ENCODE results near the gene CYP2C9. TPM values are rescaled to one million over a fixed set of nuclear protein-coding genes. Genes with fewer than 3 reads are reported as not detected.
"Not testable (repeated sequence)": the region's sequence is repeated elsewhere in the genome, so short reads cannot be mapped to it uniquely, and the experiment has no call there.

CYP2C9 gene
- total RNA-seq = not detected

DNA sequence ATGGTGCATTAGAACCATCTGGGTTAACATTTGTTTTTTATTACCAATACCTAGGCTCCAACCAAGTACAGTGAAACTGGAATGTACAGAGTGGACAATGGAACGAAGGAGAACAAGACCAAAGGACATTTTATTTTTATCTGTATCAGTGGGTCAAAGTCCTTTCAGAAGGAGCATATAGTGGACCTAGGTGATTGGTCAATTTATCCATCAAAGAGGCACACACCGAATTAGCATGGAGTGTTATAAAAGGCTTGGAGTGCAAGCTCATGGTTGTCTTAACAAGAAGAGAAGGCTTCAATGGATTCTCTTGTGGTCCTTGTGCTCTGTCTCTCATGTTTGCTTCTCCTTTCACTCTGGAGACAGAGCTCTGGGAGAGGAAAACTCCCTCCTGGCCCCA is at the start of gene CYP2C9:
Gene CYP2C9, plus strand, starts transcription at position 276 of the 400 bp plus-strand sequence. Its CDS starts 25 bp downstream, at position 301.
- H3K4me3 Mint-ChIP-seq = no peak within 1 kb of the TSS
- H3K9me3 Mint-ChIP-seq = peaks cover 19% of the 10 kb centered on the region
- no peak within 1 kb of the TSS for H3K27ac Mint-ChIP-seq
- no peaks in the 10 kb centered on the region for H3K4me1 Mint-ChIP-seq (ENCODE audit: low read depth in 2 of 2)
- no peak for DNase-seq (ENCODE audit: low spot score)
- no peak for ATAC-seq
- peaks cover 6% of the 10 kb centered on the region for H3K36me3 Mint-ChIP-seq
- no peaks in the 10 kb centered on the region for H3K27me3 Mint-ChIP-seq

DNA sequence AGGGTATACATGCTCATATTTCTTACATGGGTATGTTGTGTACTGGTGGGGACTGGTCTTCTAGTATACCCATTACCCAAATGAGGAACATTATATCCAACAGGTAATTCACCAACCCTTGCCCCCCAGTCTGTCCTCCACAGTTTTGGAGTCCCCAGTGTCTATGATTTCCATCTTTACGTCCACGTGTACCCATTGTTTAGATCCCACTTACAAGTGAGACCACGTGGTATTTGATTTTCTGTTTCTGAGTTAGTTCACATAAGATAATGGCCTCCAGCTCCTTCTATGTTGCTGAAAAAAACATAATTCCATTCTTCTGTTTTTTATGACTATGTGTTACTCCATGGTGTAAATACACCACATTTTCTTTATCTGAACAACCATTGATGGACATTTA is 49.3 kb upstream of the CYP2C9 start:
- no peak for ATAC-seq
- H3K36me3 Mint-ChIP-seq = no peaks in the 10 kb centered on the region
- H3K4me1 Mint-ChIP-seq (ENCODE audit: low read depth in 2 of 2) = no peaks in the 10 kb centered on the region

DNA sequence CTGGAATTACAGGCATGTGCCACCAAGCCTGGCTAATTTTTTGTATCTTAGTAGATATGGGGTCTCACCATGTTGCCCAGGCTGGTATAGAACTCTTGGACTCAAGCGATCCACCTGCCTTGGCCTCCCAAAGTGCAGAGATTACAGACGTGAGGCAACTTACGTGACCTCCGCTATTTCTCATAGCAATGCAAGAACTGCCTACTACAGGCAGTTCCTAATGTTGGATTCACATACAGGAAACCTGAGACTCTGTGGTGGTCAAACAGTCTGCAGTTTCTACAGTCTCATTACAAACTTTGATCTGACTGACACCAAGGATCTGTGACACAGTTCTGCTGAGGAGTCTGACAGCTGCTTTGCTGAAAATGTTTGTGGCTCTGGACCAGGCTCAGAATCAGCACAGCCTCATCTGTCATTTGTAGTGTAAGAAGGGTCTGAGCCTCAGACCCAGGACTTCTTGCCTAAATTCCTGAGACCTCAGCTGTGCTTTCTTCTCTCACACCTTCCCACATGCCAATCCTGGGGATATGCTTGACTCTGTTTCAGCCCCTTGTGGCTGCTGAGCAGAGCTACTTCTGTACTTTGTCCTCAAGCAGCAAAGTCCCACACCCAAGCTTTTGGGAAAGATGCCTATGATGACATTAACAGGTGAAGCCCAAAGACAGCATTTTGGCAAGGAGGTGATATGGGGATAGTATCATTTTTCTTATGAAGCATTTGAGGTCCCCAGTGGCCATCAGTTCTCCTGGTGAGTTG is 48.0 kb upstream of the CYP2C9 start:
- no peaks in the 10 kb centered on the region for H3K4me1 Mint-ChIP-seq (ENCODE audit: low read depth in 2 of 2)
- no peak for ATAC-seq
- no peak for DNase-seq (ENCODE audit: low spot score)
- no peak overlapping the region for H3K27ac Mint-ChIP-seq
- H3K9me3 Mint-ChIP-seq = peaks cover 5% of the 10 kb centered on the region
- H3K27me3 Mint-ChIP-seq = no peaks in the 10 kb centered on the region
- no peaks in the 10 kb centered on the region for H3K36me3 Mint-ChIP-seq
- no peak overlapping the region for H3K4me3 Mint-ChIP-seq

More for the DNA sequence above, 49.3 kb upstream of the CYP2C9 start:
- no peak for DNase-seq (ENCODE audit: low spot score)
- no peak overlapping the region for H3K4me3 Mint-ChIP-seq
- H3K9me3 Mint-ChIP-seq = peaks cover under 1% of the 10 kb centered on the region
- no peak overlapping the region for H3K27ac Mint-ChIP-seq
- no peaks in the 10 kb centered on the region for H3K27me3 Mint-ChIP-seq

DNA sequence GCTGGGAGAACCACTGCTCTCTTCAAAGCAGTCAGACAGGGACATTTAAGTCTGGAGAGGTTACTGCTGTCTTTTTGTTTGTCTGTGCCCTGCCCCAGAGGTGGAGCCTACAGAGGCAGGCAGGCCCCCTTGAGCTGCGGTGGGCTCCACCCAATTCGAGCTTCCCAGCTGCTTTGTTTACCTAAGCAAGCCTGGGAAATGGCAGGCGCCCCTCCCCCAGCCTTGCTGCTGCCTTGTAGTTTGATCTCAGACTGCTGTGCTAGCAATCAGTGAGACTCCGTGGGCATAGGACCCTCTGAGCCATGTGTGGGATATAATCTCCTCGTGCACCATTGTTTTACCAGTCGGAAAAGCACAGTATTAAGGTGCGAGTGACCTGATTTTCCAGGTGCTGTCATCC is 40.0 kb upstream of the CYP2C9 start:
- not testable (repeated sequence) for H3K4me3 Mint-ChIP-seq; DNase-seq (ENCODE audit: low spot score); H3K27ac Mint-ChIP-seq; H3K36me3 Mint-ChIP-seq; H3K27me3 Mint-ChIP-seq; ATAC-seq; H3K4me1 Mint-ChIP-seq (ENCODE audit: low read depth in 2 of 2)
- peaks cover 12% of the 10 kb centered on the region for H3K9me3 Mint-ChIP-seq

DNA sequence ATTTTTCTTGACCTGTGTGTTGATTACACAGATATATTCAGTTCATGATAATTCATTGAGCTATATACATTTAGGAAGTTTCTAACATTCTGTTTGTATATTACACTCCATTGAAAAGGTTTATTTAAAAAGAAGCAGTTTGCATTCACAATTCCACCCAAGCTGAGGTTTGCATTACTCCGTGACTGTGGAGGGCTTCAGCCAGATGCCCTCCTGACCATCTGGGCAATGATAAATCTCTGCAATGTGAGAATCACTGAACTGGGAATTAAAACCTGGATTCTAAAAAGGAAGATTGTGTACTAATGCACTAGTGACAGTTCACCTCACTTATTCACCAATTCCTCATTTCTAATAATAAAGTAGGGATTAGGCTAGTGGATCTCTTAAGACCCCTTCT is 36.4 kb upstream of the CYP2C9 start:
- H3K27ac Mint-ChIP-seq = no peak overlapping the region
- ATAC-seq (no peak), DNase-seq (ENCODE audit: low spot score) (no peak)
- H3K9me3 Mint-ChIP-seq = peaks cover 8% of the 10 kb centered on the region
- H3K36me3 Mint-ChIP-seq = no peaks in the 10 kb centered on the region
- H3K4me3 Mint-ChIP-seq = no peak overlapping the region
- H3K27me3 Mint-ChIP-seq = no peaks in the 10 kb centered on the region
- H3K4me1 Mint-ChIP-seq (ENCODE audit: low read depth in 2 of 2) = no peaks in the 10 kb centered on the region

DNA sequence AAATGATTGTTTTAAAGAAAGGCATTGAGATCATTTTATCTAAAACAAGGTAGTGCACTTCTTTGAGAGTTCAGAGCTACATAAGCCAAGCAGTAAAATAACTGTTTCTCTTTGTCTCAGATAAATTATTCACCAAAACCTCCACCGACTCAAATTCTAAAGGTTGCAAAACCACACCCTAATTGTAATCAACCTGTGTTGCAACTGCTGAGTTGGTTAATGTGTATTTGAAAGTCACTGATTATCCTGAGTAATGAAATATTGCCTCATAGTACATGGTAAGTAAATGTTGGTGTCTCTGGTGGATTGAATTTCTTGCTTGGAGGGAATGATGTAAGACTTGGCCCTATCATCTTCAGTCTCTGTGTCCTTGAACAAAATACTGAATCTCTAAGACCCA is 35.9 kb upstream of the CYP2C9 start:
- H3K36me3 Mint-ChIP-seq = no peaks in the 10 kb centered on the region
- peaks cover 4% of the 10 kb centered on the region for H3K9me3 Mint-ChIP-seq
- no peak overlapping the region for H3K27ac Mint-ChIP-seq
- ATAC-seq = no peak
- no peaks in the 10 kb centered on the region for H3K4me1 Mint-ChIP-seq (ENCODE audit: low read depth in 2 of 2)
- no peak overlapping the region for H3K4me3 Mint-ChIP-seq
- no peaks in the 10 kb centered on the region for H3K27me3 Mint-ChIP-seq
- DNase-seq (ENCODE audit: low spot score) = no peak

DNA sequence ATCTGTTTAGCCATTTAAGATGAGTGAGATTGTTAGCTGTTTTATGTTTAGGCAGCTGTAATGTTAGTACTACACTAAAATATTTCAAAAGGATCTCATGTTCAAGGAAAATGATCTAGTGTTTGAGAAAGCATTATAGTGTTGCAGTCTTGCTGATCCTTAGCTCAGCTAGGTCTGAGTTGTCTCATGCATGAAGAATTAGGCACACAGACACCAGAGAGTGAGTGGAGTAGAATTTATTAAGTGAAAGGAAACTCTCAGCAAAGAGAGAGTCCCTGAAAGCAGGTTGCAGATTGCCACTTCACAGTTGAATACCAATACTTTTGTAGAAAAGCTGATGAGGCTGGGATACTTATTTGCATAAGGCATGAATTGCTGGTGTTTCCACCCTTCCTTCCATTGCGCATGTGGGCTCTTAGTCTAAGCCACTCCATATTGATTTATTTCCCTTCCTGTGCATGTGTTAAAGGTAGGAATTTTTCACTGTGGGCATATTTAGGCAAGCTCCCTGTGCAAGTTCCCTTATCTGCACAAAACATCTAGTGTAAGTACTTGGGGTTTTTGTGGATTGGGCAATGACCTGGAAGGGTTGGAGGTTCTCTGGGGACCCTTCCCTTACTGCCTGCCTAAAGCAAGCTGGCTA is 33.8 kb upstream of the CYP2C9 start:
- not testable (repeated sequence) for H3K9me3 Mint-ChIP-seq; H3K4me3 Mint-ChIP-seq; ATAC-seq; DNase-seq (ENCODE audit: low spot score); H3K36me3 Mint-ChIP-seq; H3K4me1 Mint-ChIP-seq (ENCODE audit: low read depth in 2 of 2); H3K27me3 Mint-ChIP-seq; H3K27ac Mint-ChIP-seq

DNA sequence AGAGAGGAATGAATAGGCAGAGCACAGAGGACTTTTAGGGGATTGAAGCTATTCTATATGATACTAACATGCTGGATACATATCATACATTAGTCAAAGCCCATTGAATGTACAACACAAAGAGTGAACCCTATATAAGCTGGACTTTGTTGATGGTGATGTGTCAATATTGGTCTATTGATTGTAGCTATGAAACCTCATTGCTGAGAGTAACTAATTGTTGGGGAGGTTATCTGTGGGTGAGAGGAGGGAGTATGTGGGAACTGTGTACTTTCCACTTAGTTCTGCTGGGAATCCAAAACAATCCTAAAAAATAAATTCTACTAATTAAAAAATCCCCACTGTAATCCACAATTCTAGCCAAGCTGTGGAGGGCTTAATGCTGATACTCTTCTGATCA is 22.0 kb upstream of the CYP2C9 start:
- ATAC-seq (no peak), DNase-seq (ENCODE audit: low spot score) (no peak)
- Mint-ChIP-seq H3K27me3 (no peaks in the 10 kb centered on the region), H3K9me3 (peaks cover 18% of the 10 kb centered on the region), H3K27ac (no peak overlapping the region), H3K36me3 (no peaks in the 10 kb centered on the region), H3K4me1 (ENCODE audit: low read depth in 2 of 2) (no peaks in the 10 kb centered on the region), H3K4me3 (no peak overlapping the region)

DNA sequence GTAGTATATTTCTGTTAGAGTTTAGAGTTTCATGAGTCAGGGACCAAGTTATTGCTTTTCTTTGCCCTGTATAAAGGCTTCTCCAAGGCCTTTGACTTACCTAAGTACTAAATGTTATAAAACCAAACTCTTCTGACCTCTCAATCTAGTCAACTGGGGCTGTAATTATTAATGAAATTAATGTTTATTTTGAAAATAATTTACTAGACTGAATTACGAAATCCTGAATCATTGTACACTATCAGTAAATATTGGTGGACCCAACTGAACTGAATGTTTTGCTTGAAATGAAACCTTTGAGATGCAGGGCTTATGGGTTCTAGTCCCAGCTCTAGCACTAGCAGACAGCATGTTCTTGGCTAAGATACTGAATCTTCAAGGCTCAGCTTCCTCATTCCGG is 1.7 kb upstream of the CYP2C9 start:
- no peak for DNase-seq (ENCODE audit: low spot score)
- H3K9me3 Mint-ChIP-seq = peaks cover 18% of the 10 kb centered on the region
- no peaks in the 10 kb centered on the region for H3K4me1 Mint-ChIP-seq (ENCODE audit: low read depth in 2 of 2)
- ATAC-seq = no peak
- H3K36me3 Mint-ChIP-seq = no peaks in the 10 kb centered on the region
- no peaks in the 10 kb centered on the region for H3K27me3 Mint-ChIP-seq
- no peak overlapping the region for H3K27ac Mint-ChIP-seq
- H3K4me3 Mint-ChIP-seq = no peak overlapping the region

DNA sequence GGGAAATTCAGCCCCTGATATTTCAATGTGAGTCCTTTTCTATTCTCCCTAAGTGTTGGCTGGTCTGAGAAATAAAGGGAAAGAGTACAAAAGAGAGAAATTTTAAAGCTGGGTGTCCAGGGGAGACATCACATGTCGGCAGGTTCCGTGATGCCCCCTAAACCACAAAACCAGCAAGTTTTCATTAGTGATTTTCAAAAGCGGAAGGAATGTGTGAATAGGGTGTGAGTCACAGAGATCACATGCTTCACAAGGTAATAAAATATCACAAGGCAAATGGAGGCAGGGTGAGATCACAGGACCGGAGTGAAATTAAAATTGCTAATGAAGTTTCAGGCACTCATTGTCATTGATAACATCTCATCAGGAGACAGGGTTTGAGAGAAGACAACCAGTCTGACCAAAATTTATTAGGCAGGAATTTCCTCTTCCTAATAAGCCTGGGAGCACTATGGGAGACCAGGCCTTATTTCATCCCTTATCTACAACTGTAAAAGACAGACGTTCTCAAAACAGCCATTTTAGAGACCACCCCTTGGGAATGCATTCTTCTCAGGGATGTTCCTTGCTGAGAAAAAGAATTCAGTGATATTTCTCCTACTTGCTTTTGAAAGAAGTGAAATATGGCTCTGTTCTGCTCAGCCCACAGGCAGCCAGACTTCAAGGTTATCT is 5.1 kb downstream of the CYP2C9 start:
- ATAC-seq; H3K4me3 Mint-ChIP-seq; DNase-seq (ENCODE audit: low spot score); H3K27me3 Mint-ChIP-seq; H3K27ac Mint-ChIP-seq; H3K36me3 Mint-ChIP-seq; H3K4me1 Mint-ChIP-seq (ENCODE audit: low read depth in 2 of 2): not testable (repeated sequence)
- peaks cover 16% of the 10 kb centered on the region for H3K9me3 Mint-ChIP-seq

DNA sequence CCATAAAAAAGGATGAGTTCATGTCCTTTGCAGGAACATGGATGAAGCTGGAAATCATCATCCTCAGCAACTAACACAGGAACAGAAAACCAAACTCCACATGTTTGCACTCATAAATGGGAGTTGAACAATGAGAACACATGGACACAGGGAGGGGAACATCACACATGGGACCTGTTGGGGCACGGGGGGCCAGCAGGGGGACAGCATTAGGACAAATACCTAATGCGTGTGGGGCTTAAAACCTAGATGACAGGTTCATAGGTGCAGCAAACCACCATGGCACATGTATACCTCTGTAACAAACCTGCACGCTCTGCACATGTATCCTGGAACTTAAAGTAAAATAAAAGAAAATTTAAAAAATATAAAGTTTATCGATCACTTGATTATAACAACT is 7.7 kb downstream of the CYP2C9 start:
- not testable (repeated sequence) for DNase-seq (ENCODE audit: low spot score); H3K4me3 Mint-ChIP-seq; H3K27ac Mint-ChIP-seq; H3K4me1 Mint-ChIP-seq (ENCODE audit: low read depth in 2 of 2); H3K27me3 Mint-ChIP-seq; ATAC-seq; H3K36me3 Mint-ChIP-seq
- H3K9me3 Mint-ChIP-seq = peaks cover 14% of the 10 kb centered on the region

DNA sequence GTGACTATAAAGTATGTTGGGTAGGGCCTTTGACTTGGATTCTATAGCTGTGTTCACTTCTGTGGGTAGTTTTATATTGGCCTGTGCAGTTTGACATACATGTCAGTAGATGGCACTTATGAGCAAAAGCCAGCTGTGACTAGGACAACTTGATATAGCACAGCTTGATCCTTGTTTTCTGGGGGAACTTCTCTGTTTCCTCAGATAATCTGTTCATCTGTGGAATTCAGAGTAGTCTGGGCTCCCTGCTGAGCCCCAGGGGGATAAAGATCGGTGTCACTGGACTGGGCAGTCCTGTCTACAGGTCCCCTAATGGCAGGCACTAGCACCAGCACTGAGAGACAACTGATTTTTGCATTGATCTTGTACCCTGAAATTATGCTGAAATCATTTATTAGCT is 25.4 kb downstream of the CYP2C9 start:
- H3K27me3 Mint-ChIP-seq = no peaks in the 10 kb centered on the region
- H3K4me1 Mint-ChIP-seq (ENCODE audit: low read depth in 2 of 2) = no peaks in the 10 kb centered on the region
- H3K36me3 Mint-ChIP-seq = no peaks in the 10 kb centered on the region
- DNase-seq (ENCODE audit: low spot score) = no peak
- H3K4me3 Mint-ChIP-seq = no peak overlapping the region
- ATAC-seq = no peak
- H3K9me3 Mint-ChIP-seq = peaks cover 15% of the 10 kb centered on the region
- H3K27ac Mint-ChIP-seq = no peak overlapping the region

DNA sequence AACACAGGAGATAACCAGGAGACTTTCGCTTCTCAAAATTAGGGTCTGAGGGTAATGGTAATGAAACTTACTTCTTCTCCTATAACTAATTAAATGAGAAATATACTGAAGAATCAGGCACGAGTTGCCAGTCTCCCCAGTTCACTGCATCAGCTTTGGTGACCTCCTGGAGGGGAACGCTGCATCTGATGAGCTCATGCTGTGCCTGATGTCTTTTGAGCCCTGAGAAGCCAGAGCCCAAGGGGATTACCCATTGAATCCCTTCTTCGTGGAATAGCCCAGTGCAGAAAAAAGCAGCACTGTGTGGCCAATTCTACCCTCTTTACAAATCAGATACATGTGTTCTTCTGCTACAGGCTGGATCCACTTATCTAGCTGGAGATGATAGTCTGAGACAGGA is 45.1 kb downstream of the CYP2C9 start:
- no peak overlapping the region for H3K27ac Mint-ChIP-seq
- no peaks in the 10 kb centered on the region for H3K4me1 Mint-ChIP-seq (ENCODE audit: low read depth in 2 of 2)
- peaks cover 20% of the 10 kb centered on the region for H3K9me3 Mint-ChIP-seq
- H3K4me3 Mint-ChIP-seq = no peak overlapping the region
- no peaks in the 10 kb centered on the region for H3K36me3 Mint-ChIP-seq
- ATAC-seq = no peak
- H3K27me3 Mint-ChIP-seq = no peaks in the 10 kb centered on the region
- DNase-seq (ENCODE audit: low spot score) = no peak

DNA sequence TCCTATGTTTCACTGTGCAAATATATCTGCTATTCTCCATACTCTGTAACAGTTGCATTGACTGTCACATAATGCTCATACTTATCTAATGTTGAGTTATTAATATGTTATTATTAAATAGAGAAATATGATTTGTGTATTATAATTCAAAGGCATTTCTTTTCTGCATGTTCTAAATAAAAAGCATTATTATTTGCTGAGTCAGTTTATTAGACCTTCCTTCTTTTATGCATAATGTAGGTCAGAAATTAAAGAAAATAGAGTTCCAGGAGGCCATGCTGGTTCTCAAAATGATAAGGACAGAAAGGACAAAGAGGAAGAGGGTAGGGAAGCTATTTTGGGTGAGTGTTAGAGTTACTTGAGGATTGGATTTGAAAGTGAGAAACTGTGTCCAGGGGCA is 50.7 kb downstream of the CYP2C9 start:
- peaks cover 10% of the 10 kb centered on the region for H3K9me3 Mint-ChIP-seq
- peaks cover 8% of the 10 kb centered on the region for H3K36me3 Mint-ChIP-seq
- DNase-seq (ENCODE audit: low spot score) = no peak
- H3K4me1 Mint-ChIP-seq (ENCODE audit: low read depth in 2 of 2) = no peaks in the 10 kb centered on the region
- H3K27ac Mint-ChIP-seq = no peak overlapping the region
- ATAC-seq = no peak
- H3K4me3 Mint-ChIP-seq = no peak overlapping the region
- H3K27me3 Mint-ChIP-seq = no peaks in the 10 kb centered on the region

All from natural killer cell treated with Interleukin-12 subunit alpha and Interleukin-12 subunit beta and Interleukin-15 and Interleukin-18, amount 100 ng/mL, for 72 hours (primary cell).